Heart left ventricle (tissue), 13 donors: ENCODE data around the gene URGCP.

Experiments
- CTCF ChIP-seq, 12 donors: fragments of 200-600 bp; sonication (generic) in 4 of 12; IDR thresholded peaks; one replicate each; pipeline versions ENCODE4 v1.5.0 to v1.8.0; 2018 to 2022; ENCODE audit warnings: antibody characterized with exemption in 12 of 12, mild to moderate bottlenecking in 5 of 12
- POLR2A ChIP-seq, 2 donors: fragments of 450-650 bp; IDR thresholded peaks; one replicate each; pipeline ENCODE4 v1.6.1; 2017; ENCODE audit warnings: antibody characterized with exemption in 2 of 2, mild to moderate bottlenecking in 2 of 2, moderate library complexity in 2 of 2
- donor health status: ischemic (EF 13 %, LVEDD 7.1; RV severe dilation, severe dysfunction).
- donor health status: DM: no; HTN: yes; CAD: no.
- donor health status: DM: no; HTN: no; CAD: no.
- donor health status: ischemic (EF 25% LVEDD 6.9; RV normal size, moderate dysfunction).
- donor health status: ischemic (EF 25% LVEDD 5.7; RV mildly dilated, moderate dysfunction).
- donor health status: ischemic (EF 35%, LVEDD 5.7; RV mildly dilated, moderate dysfunction).
- donor health status: nonischemic (EF 11% LVEDD 7.7; RV severe dilation, severe dysfunction).
- donor health status: DM: yes; HTN: yes; CAD: no.
- donor health status: PGD.
- donor health status: ischemic (EF 29% LVEDD 5.4; RV normal size, mild dysfunction).
- donor health status: nonischemic (EF 23%, LVEDD 6.1; RV moderate dilation, normal function).

- no peak for TF ChIP-seq CTCF (IDR thresholded peaks at IDR 0.05)
- no peak for TF ChIP-seq POLR2A (IDR thresholded peaks at IDR 0.05)
These were observed 15.0 kb upstream of the URGCP start for GRCh38 chr7:43921423-43921822.
